Heart left ventricle (tissue), 13 donors: Measurements from ENCODE around the gene MST1.

ENCODE experiments used
- CTCF ChIP-seq, 12 donors: fragments of 200-600 bp; sonication (generic) in 4 of 12; IDR thresholded peaks; one replicate each; pipeline versions ENCODE4 v1.5.0 to v1.8.0; 2018 to 2022; ENCODE audit warnings: antibody characterized with exemption in 12 of 12, mild to moderate bottlenecking in 5 of 12
- POLR2A ChIP-seq, 2 donors: fragments of 450-650 bp; IDR thresholded peaks; one replicate each; pipeline ENCODE4 v1.6.1; 2017; ENCODE audit warnings: antibody characterized with exemption in 2 of 2, mild to moderate bottlenecking in 2 of 2, moderate library complexity in 2 of 2
- donor health status: ischemic (EF 13 %, LVEDD 7.1; RV severe dilation, severe dysfunction).
- donor health status: DM: no; HTN: yes; CAD: no.
- donor health status: DM: no; HTN: no; CAD: no.
- donor health status: ischemic (EF 25% LVEDD 6.9; RV normal size, moderate dysfunction).
- donor health status: ischemic (EF 25% LVEDD 5.7; RV mildly dilated, moderate dysfunction).
- donor health status: ischemic (EF 35%, LVEDD 5.7; RV mildly dilated, moderate dysfunction).
- donor health status: nonischemic (EF 11% LVEDD 7.7; RV severe dilation, severe dysfunction).
- donor health status: DM: yes; HTN: yes; CAD: no.
- donor health status: PGD.
- donor health status: ischemic (EF 29% LVEDD 5.4; RV normal size, mild dysfunction).
- donor health status: nonischemic (EF 23%, LVEDD 6.1; RV moderate dilation, normal function).

- TF ChIP-seq CTCF (IDR thresholded peaks at IDR 0.05), result no peak
- no peak for TF ChIP-seq POLR2A (IDR thresholded peaks at IDR 0.05)
Observed at GRCh38 chr3:49667701-49668413, 21.4 kb downstream of the MST1 start.
